Keratinocyte (primary cell): Measurements from ENCODE around the gene TACC2.

Experiments
- CTCF ChIP-seq, 3 experiments: IDR thresholded peaks in 1 of 3; conservative IDR thresholded peaks in 1 of 3; optimal IDR thresholded peaks in 1 of 3; 2 replicates in 2 of 3; 3 replicates in 1 of 3; pipeline versions ENCODE3 to v1.5.1; 2011; ENCODE audit warnings: low read length in 3 of 3, mild to moderate bottlenecking in 3 of 3, moderate library complexity in 2 of 3, control low read depth in 1 of 3, inconsistent platforms in 1 of 3; ENCODE audit not compliant: insufficient read depth in 2 of 3; ENCODE audit errors: extremely low read depth in 1 of 3
- EZH2 ChIP-seq: IDR thresholded peaks from one replicate; pipeline ENCODE4 v1.6.1; 2012; ENCODE audit warnings: inconsistent platforms, mild to moderate bottlenecking, low read length, moderate library complexity

- TF ChIP-seq CTCF (optimal IDR thresholded peaks at IDR 0.05 in 1 of 3, IDR thresholded peaks at IDR 0.05 in 1 of 3, conservative IDR thresholded peaks at IDR 0.05 in 1 of 3; ENCODE audit: extremely low read depth in 1 of 3, insufficient read depth in 2 of 3, low read length in 3 of 3) (no peak), EZH2 (no peak)
These were observed 46.1 kb upstream of the TACC2 start for GRCh38 chr10:121942749-121943416.
